GM21423 (cell line): ENCODE measurements around the gene HBA1.
"Not testable (repeated sequence)": the region's sequence is repeated elsewhere in the genome, so short reads cannot be mapped to it uniquely, and the experiment has no call there.

Source experiments
- ATAC-seq: cut with Tn5 transposase; IDR thresholded peaks from one replicate; pipeline ENCODE4 v1.9.1; 2021; ENCODE audit warnings: mild to moderate bottlenecking, moderate library complexity; ENCODE audit not compliant: unreplicated experiment

The HBA1 gene

GRCh38 chr16:173928-174769 lies 2.3 kb upstream of the HBA1 start:
- ATAC-seq, result not testable (repeated sequence)

- ATAC-seq, result no peak
Observed at GRCh38 chr16:175011-175949, 1.2 kb upstream of the HBA1 start.

GRCh38 chr16:176006-176405 lies 474 bp upstream of the HBA1 start:
- ATAC-seq, result not testable (repeated sequence)

GRCh38 chr16:177394-177822 lies 928 bp downstream of the HBA1 start:
- no peak for ATAC-seq

GRCh38 chr16:177981-178667 lies 1.6 kb downstream of the HBA1 start:
- ATAC-seq, result no peak

- no peak for ATAC-seq
Observed at GRCh38 chr16:178668-179015, 2.2 kb downstream of the HBA1 start.

GRCh38 chr16:179211-180092 lies 3.0 kb downstream of the HBA1 start:
- ATAC-seq, result no peak

GRCh38 chr16:180101-180675 lies 3.7 kb downstream of the HBA1 start, which contains the start of gene HBQ1:
HBQ1 (plus strand) TSS chr16:180459; CDS start chr16:180487, 28 bp downstream.
- no peak for ATAC-seq

- no peak for ATAC-seq
Observed at GRCh38 chr16:180681-181564, 4.4 kb downstream of the HBA1 start.

GRCh38 chr16:181565-182021 lies 5.1 kb downstream of the HBA1 start:
- no peak for ATAC-seq

- no peak for ATAC-seq
Observed at GRCh38 chr16:183005-183404, 6.5 kb downstream of the HBA1 start.

- ATAC-seq, result no peak
Observed at GRCh38 chr16:185213-185612, 8.7 kb downstream of the HBA1 start.

GRCh38 chr16:185691-186090 lies 9.2 kb downstream of the HBA1 start:
- no peak for ATAC-seq

- ATAC-seq, result no peak
Observed at GRCh38 chr16:187330-187729, 10.8 kb downstream of the HBA1 start.

- no peak for ATAC-seq
Observed at GRCh38 chr16:188674-189073, 12.2 kb downstream of the HBA1 start.

- no peak for ATAC-seq
Observed at GRCh38 chr16:189604-190186, 13.2 kb downstream of the HBA1 start.

- ATAC-seq, result no peak
Observed at GRCh38 chr16:191831-192230, 15.4 kb downstream of the HBA1 start.

GRCh38 chr16:192686-193085 lies 16.2 kb downstream of the HBA1 start:
- no peak for ATAC-seq
